Type B pancreatic cell (in vitro differentiated cells): ENCODE data around the gene GTF2IRD1. TPM values are rescaled to one million over a fixed set of nuclear protein-coding genes. Genes with fewer than 3 reads are reported as not detected.

Source experiments
- DNase-seq: peaks from one replicate; pipeline ENCODE4 v3.0.0; 2021; ENCODE audit warnings: mixed read lengths; ENCODE audit not compliant: unreplicated experiment; ENCODE audit errors: extremely low spot score
- H3K27ac Mint-ChIP-seq: 2 replicates; pipeline ENCODE4 v1.8.0; 2021; ENCODE audit warnings: mild to moderate bottlenecking, mixed read lengths
- H3K27me3 Mint-ChIP-seq: 2 replicates; pipeline ENCODE4 v1.8.0; 2021; ENCODE audit warnings: mixed read lengths
- H3K36me3 Mint-ChIP-seq: 2 replicates; pipeline ENCODE4 v1.8.0; 2021; ENCODE audit warnings: mixed read lengths
- H3K4me1 Mint-ChIP-seq: one replicate; pipeline ENCODE4 v1.8.0; 2021; ENCODE audit warnings: mixed read lengths; ENCODE audit not compliant: unreplicated experiment
- H3K4me3 Mint-ChIP-seq: 2 replicates; pipeline ENCODE4 v1.8.0; 2021; ENCODE audit warnings: mild to moderate bottlenecking, mixed read lengths
- H3K9me3 Mint-ChIP-seq: 2 replicates; pipeline ENCODE4 v1.8.0; 2021; ENCODE audit warnings: mixed read lengths
- total RNA-seq: library from RNA; stranded (reverse); gene quantifications from 2 replicates; pipeline ENCODE4 v1.2.1, GENCODE V29; 2021; ENCODE audit warnings: low replicate concordance
- TF ChIP-seq, protein P1 (sequence below): fragments of 200-600 bp; sonication (generic); conservative IDR thresholded peaks from 2 replicates; pipeline ENCODE4 v1.5.0; 2021; ENCODE audit warnings: antibody characterized with exemption, mild to moderate bottlenecking

GTF2IRD1 gene
- total RNA-seq, 1 donor from 2014 or later = 47.9 TPM

DNA sequence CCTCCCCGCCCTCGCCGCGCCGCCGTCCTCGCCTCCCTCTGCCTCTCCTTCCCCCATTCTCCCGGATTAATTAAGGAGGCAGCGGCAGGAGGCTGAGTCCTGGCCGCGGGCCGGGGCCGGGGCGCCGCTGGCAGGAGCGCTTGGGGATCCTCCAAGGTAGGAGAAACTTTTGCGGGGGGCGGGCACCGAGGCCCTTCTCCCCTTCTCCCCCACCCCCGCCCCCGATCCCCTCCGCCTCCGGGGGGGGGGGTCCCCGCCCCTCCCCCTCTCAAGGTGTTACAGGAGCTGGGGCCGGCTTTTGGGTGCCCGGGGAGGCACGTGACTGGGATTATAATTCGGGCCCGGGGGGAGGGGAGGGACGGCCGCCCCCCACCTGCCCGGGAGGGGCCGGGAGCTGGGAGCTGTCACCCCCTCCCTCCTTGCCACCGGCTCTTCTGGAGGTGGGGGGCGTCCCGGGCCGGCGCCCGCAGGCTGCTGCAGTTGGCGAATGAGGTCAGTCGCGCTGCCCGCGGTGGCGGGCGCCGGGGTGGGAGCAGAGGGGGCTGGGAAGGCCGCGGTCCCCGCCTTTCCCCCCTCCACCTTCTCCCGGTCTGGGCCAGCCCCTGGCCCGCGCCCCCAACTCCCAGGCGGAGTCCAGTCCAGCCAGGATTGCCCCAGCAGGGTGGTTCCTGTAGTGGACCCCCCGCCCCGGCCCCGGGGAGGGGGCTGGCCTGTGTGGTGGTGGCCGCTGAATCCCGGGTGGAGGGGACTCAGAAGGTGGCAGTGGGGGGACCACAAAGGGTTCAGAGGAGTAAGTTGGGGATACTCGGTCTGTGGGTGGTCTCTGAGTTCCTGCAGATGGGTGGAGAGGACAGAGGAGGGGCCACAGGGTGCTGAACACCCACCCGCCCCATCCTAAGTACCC is 567 bp downstream of the GTF2IRD1 start:
- Mint-ChIP-seq H3K36me3 (peaks cover 3% of the 10 kb centered on the region), H3K9me3 (no peaks in the 10 kb centered on the region), H3K4me3 (peak overlapping the region; percentile 83), H3K27ac (peak overlapping the region; percentile 72), H3K4me1 (peaks cover 27% of the 10 kb centered on the region), H3K27me3 (no peaks in the 10 kb centered on the region)
- DNase-seq = no peak
- TF ChIP-seq, protein P1, sequence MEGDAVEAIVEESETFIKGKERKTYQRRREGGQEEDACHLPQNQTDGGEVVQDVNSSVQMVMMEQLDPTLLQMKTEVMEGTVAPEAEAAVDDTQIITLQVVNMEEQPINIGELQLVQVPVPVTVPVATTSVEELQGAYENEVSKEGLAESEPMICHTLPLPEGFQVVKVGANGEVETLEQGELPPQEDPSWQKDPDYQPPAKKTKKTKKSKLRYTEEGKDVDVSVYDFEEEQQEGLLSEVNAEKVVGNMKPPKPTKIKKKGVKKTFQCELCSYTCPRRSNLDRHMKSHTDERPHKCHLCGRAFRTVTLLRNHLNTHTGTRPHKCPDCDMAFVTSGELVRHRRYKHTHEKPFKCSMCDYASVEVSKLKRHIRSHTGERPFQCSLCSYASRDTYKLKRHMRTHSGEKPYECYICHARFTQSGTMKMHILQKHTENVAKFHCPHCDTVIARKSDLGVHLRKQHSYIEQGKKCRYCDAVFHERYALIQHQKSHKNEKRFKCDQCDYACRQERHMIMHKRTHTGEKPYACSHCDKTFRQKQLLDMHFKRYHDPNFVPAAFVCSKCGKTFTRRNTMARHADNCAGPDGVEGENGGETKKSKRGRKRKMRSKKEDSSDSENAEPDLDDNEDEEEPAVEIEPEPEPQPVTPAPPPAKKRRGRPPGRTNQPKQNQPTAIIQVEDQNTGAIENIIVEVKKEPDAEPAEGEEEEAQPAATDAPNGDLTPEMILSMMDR = no peak

DNA sequence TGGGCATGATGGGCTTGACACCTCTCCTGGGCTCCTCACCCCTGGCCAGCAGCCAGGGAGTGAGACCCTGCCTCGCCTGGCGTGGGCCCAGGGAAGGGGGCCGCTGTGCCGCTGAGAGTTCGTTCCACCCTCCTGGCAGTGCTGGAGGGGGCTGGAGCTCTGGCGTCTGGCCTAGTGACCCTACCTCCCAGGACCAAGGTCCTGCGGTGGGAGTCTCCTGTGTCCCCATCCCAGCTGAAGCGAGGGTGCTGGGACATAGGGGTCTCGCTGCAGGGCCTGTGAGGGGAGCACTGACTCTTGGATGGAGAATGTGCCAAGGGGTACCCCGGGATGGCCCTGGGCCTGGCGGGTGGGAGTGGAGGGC is 1.2 kb downstream of the GTF2IRD1 start:
- H3K4me3 Mint-ChIP-seq = peak overlapping the region; percentile 83
- TF ChIP-seq, protein P1 = no peak
- H3K27ac Mint-ChIP-seq = peak overlapping the region; percentile 72
- no peaks in the 10 kb centered on the region for H3K27me3 Mint-ChIP-seq
- H3K9me3 Mint-ChIP-seq = no peaks in the 10 kb centered on the region
- peaks cover 30% of the 10 kb centered on the region for H3K4me1 Mint-ChIP-seq
- peaks cover 3% of the 10 kb centered on the region for H3K36me3 Mint-ChIP-seq
- DNase-seq = no peak

DNA sequence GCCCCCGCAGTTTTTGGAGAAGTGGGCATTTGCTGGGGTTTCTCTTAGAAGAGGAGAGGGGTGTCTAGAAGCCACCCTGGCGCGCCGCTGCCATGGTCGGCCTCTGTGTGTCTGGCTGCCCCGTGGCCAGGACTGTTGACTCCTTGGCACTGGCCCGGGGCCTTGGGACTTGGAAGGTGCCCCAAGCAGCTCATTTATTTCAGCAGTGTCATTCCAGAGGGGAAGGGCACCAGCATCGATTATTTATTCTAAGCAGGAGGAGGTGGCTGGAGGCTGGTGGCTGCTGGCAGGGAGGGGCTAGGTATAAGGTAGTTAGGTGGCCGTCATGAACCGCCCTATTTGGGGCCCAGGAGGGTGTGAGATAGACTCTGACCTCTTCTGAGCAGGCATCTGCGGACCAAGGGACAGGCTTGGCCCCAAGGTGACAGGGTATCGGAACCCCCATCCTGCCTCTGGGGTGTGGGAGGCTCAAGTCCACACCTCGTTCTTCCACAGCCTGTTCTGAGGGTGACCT is 1.6 kb downstream of the GTF2IRD1 start:
- no peaks in the 10 kb centered on the region for H3K9me3 Mint-ChIP-seq
- peak overlapping the region; percentile 83 for H3K4me3 Mint-ChIP-seq
- no peak for DNase-seq
- peaks cover 3% of the 10 kb centered on the region for H3K36me3 Mint-ChIP-seq
- peaks cover 30% of the 10 kb centered on the region for H3K4me1 Mint-ChIP-seq
- TF ChIP-seq, protein P1 = no peak
- no peaks in the 10 kb centered on the region for H3K27me3 Mint-ChIP-seq
- H3K27ac Mint-ChIP-seq = peak overlapping the region; percentile 72

DNA sequence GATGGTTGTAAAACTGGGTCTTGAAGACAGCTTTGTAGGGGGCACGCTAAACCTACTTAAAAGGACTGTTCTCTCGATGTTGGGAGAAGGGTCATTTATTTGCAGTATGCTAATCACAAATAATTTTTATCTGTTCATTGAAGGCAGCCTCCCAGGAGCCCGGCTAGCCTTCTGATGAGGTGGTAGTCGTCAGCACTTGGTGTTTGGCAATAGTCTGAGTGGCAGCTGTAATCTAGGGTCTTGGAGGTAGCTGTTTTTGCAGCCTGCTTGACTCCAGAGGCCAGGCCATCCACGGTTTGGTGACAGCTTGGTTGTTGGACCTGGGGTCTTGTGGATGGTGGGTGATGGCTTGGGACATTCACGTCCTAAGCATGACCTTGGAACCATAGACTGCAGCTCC is 2.2 kb downstream of the GTF2IRD1 start:
- Mint-ChIP-seq H3K4me1 (peaks cover 30% of the 10 kb centered on the region), H3K9me3 (no peaks in the 10 kb centered on the region), H3K4me3 (peak overlapping the region; percentile 83), H3K27me3 (no peaks in the 10 kb centered on the region), H3K27ac (peak overlapping the region; percentile 72), H3K36me3 (peaks cover 3% of the 10 kb centered on the region)
- DNase-seq = no peak
- TF ChIP-seq, protein P1 = no peak

DNA sequence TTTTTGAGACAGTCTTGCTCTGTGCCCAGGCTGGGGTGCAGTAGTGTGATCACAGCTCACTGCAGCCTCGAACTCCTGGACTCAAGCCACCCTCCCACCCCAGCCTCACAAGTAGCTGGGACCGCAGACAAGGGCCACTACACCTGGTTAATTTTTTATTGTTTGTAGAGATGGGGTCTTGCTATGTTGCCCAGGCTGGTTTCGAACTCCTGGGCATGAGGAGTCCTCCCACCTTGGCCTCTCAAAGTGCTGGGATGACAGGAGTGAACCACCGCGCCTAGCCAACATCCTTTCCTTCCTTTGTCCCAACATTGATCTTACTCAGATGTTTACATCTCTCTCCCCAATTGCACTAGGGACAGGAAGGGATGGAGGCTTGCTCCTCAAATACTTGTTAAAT is 3.3 kb downstream of the GTF2IRD1 start:
- Mint-ChIP-seq H3K4me3 (peak overlapping the region; percentile 51), H3K9me3 (no peaks in the 10 kb centered on the region), H3K4me1 (peaks cover 30% of the 10 kb centered on the region), H3K36me3 (peaks cover 3% of the 10 kb centered on the region), H3K27me3 (no peaks in the 10 kb centered on the region), H3K27ac (peak overlapping the region; percentile 62)
- TF ChIP-seq, protein P1 = no peak
- no peak for DNase-seq
